PFSK-1 (cell line): ENCODE data around the gene COL8A1.

ENCODE experiments used
- POLR2AphosphoS5 ChIP-seq: IDR thresholded peaks from 2 replicates; pipeline ENCODE4 v1.6.1; 2012; ENCODE audit warnings: low read depth, mild to moderate bottlenecking, control low read depth, low read length, moderate library complexity
- TAF1 ChIP-seq: IDR thresholded peaks from 2 replicates; pipeline ENCODE4 v1.6.1; 2012; ENCODE audit warnings: low read length, control low read depth, borderline replicate concordance; ENCODE audit not compliant: insufficient read depth

GRCh38 chr3:99764377-99764776 lies 126.0 kb downstream of the COL8A1 start:
- TF ChIP-seq POLR2AphosphoS5 (no peak), TAF1 (no peak)
